Endothelial cell of umbilical vein (primary cell): ENCODE data around the gene ARFGAP3. TPM values are rescaled to one million over a fixed set of nuclear protein-coding genes. Genes with fewer than 3 reads are reported as not detected.
A peak's percentile ranks its signal among the peaks of the same experiment; 100 is the strongest.

Experiments
- BruUV-seq: library from RNA; stranded (reverse); fragments of 400-500 nt; replicated peaks from 2 replicates; lab custom pipeline; 2021; lab: Mats Ljungman, UMichigan
- CTCF ChIA-PET: fragments of 300-600, 350-600 bp; sonication (Branson Sonifier 250); formaldehyde crosslinking; loops from one replicate; lab custom pipeline; 2021; ENCODE audit warnings: antibody characterized with exemption, inconsistent platforms; lab: Charles Lee
- POLR2A ChIA-PET: fragments of 300-600, 350-600 bp; sonication (Branson Sonifier 250); formaldehyde crosslinking; loops from one replicate; lab custom pipeline; 2021; ENCODE audit warnings: antibody characterized with exemption, inconsistent platforms; lab: Charles Lee
- DNase-seq: peaks from one replicate; pipeline ENCODE4 v3.0.0-alpha.2; 2011; ENCODE audit warnings: low read depth, low spot score
- FAIRE-seq: peaks from 2 replicates; lab custom pipeline; 2011; peaks lifted over from hg19 to GRCh38; lab: Jason Lieb, UNC
- H2AFZ ChIP-seq: 2 replicates; pipeline ENCODE4 v1.6.0; 2012; ENCODE audit warnings: low read depth, low read length, control low read depth, inconsistent platforms
- H3K27ac ChIP-seq: 2 replicates; pipeline ENCODE4 v1.5.1; 2011; ENCODE audit warnings: low read depth, mild to moderate bottlenecking, control low read depth, low read length, moderate library complexity; ENCODE audit not compliant: insufficient read depth
- H3K27me3 ChIP-seq, 2 experiments: 2 replicates each; pipeline versions ENCODE4 v1.6.0 to v1.6.1; 2011; ENCODE audit warnings: low read length in 2 of 2, mixed read lengths in 1 of 2; ENCODE audit not compliant: control insufficient read depth in 2 of 2, insufficient read depth in 2 of 2
- H3K36me3 ChIP-seq, 2 experiments: 2 replicates in 1 of 2; 3 replicates in 1 of 2; pipeline ENCODE4 v1.5.1; 2011; ENCODE audit warnings: low read length in 2 of 2, mild to moderate bottlenecking in 1 of 2, moderate library complexity in 1 of 2; ENCODE audit not compliant: control insufficient read depth in 2 of 2, insufficient read depth in 2 of 2; ENCODE audit errors: extremely low read depth in 1 of 2
- H3K4me1 ChIP-seq: 3 replicates; pipeline ENCODE4 v1.5.1; 2011; ENCODE audit warnings: mild to moderate bottlenecking, low read length; ENCODE audit not compliant: control insufficient read depth, insufficient read depth; ENCODE audit errors: extremely low read depth
- H3K4me2 ChIP-seq: 2 replicates; pipeline ENCODE4 v1.6.1; 2011; ENCODE audit warnings: low read length, control low read depth, mixed read lengths; ENCODE audit not compliant: insufficient read depth
- H3K4me3 ChIP-seq, 3 experiments: fragments of 200-600 bp in 1 of 3; sonication (generic), shearing (Covaris generic) in 1 of 3; replicated peaks in 1 of 3; 2 replicates each; pipeline ENCODE4 v1.5.1; 2011 to 2016; ENCODE audit warnings: control low read depth in 3 of 3, low read length in 3 of 3, mild to moderate bottlenecking in 2 of 3, inconsistent platforms in 1 of 3, low read depth in 1 of 3, moderate library complexity in 1 of 3; ENCODE audit not compliant: insufficient read depth in 1 of 3
- H3K79me2 ChIP-seq: 2 replicates; pipeline ENCODE4 v1.6.0; 2012; ENCODE audit warnings: low read length, inconsistent platforms; ENCODE audit not compliant: control insufficient read depth, insufficient read depth
- H3K9ac ChIP-seq: replicated peaks from 2 replicates; pipeline ENCODE3; 2011; ENCODE audit warnings: low read length, control low read depth; ENCODE audit not compliant: insufficient read depth; ENCODE audit errors: extremely low read depth
- H3K9me1 ChIP-seq: replicated peaks from 3 replicates; pipeline ENCODE4 v1.6.0; 2011; ENCODE audit warnings: mild to moderate bottlenecking, low read length; ENCODE audit not compliant: control insufficient read depth, insufficient read depth; ENCODE audit errors: extremely low read depth
- H3K9me3 ChIP-seq: replicated peaks from 2 replicates; pipeline ENCODE4 v1.5.1; 2012; ENCODE audit warnings: low read length, inconsistent platforms; ENCODE audit not compliant: control insufficient read depth, insufficient read depth
- H4K20me1 ChIP-seq: replicated peaks from 2 replicates; pipeline ENCODE3; 2011; ENCODE audit warnings: mild to moderate bottlenecking, low read length; ENCODE audit not compliant: control insufficient read depth, insufficient read depth; ENCODE audit errors: extremely low read depth
- FOS ChIP-seq: IDR thresholded peaks from 2 replicates; pipeline ENCODE4 v1.6.1; 2011; ENCODE audit warnings: mild to moderate bottlenecking, low read length, moderate library complexity, borderline replicate concordance; ENCODE audit not compliant: insufficient read depth
- POLR2A ChIP-seq: IDR thresholded peaks from 2 replicates; pipeline ENCODE4 v1.6.1; 2012; ENCODE audit warnings: low read depth, mild to moderate bottlenecking, control low read depth, low read length
- dilution Hi-C: fragments of 300-500 bp; cut with MboI; formaldehyde crosslinking; loops from one replicate; pipeline ENCODE4 v1.15.0; 2019; ENCODE audit warnings: low sequenced_read_pairs; ENCODE audit not compliant: extremely low pct_ligation_motif_present
- intact Hi-C: fragments of 100-400 bp; cut with micrococcal nuclease; formaldehyde crosslinking; loops from one replicate; pipeline ENCODE4 v1.10.0; 2022
- polyA plus RNA-seq, 4 experiments: library from polyadenylated mRNA; depleted of rRNA in 3 of 4; stranded (reverse) in 3 of 4; unstranded in 1 of 4; fragments of >200 nt; gene quantifications; 2 replicates each; pipeline versions ENCODE4 v1.2.1 to v1.2.3, GENCODE V29; 2011 to 2012; ENCODE audit warnings: missing spikeins in 1 of 4
- small RNA-seq: library from RNA; depleted of rRNA; stranded (forward); fragments of <200 nt; gene quantifications from one replicate; pipeline ENCODE3, GENCODE V24; 2012; ENCODE audit warnings: low replicate concordance, low read depth; ENCODE audit not compliant: insufficient read depth, insufficient read length
- total RNA-seq: library from RNA; stranded (reverse); gene quantifications from 2 replicates; pipeline ENCODE4 v1.2.3, GENCODE V29; 2021

The ARFGAP3 gene
- total and polyA plus RNA-seq, 2 donors (not counting 3 experiments of a cell fraction or from before 2014, with no cell fraction given): 29.1 to 33.4 TPM

DNA sequence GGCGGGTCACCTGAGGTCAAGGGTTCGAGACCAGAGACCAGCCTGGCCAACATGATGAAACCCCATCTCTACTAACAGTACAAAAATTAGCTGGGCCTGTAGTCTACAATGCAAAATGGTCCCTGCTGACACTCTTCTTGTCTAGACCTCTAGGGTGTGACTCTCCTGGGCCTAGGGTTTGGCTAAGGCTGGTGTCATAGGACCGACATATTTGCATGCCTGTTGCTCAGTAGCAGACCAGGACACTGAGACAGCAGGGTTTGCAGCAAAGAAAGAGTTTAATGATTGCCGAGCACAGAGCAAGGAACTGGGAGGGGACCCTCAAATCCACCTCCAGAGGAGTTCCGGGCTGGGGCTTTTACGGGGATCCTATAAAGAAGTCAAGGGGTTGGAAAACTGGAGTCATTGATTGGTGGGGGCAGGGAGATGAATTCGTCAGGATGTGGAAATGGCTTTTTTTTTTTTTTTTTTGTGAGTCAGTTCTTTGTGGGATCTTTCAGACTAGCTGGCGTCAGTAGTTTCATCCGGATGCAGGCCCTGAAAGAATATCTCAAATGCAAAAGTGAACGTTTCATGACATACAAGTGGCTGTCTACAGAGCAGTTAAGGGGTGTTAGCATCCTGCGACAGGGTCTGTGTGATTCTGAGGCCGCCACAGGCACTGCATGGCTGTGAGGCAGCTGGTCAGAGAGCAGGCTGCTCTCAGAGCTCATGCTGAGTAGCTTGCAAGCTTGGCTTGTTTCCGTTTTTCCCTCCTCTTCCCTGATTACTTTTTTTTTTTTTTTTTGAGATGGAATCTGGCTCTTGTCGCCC is 109.2 kb downstream of the ARFGAP3 start:
- Histone ChIP-seq H3K36me3 (no peaks in the 10 kb centered on the region), H4K20me1 (no peaks in the 10 kb centered on the region), H3K9me1 (no peaks in the 10 kb centered on the region), H3K4me3 (no peak overlapping the region), H3K27ac (peak overlapping the region; percentile 66), H3K9ac (peak overlapping the region; percentile 1), H3K4me1 (peaks cover 12% of the 10 kb centered on the region), H3K9me3 (no peaks in the 10 kb centered on the region), H2AFZ (peak overlapping the region; percentile 53), H3K4me2 (no peak overlapping the region), H3K27me3 (no peaks in the 10 kb centered on the region), H3K79me2 (no peaks in the 10 kb centered on the region)
- POLR2A ChIA-PET: no interaction called here
- BruUV-seq: no TSS peak
- CTCF ChIA-PET: no interaction called here
- dilution Hi-C loops (no loop called here), intact Hi-C loops (no loop called here)
- FAIRE-seq: peak; percentile 88
- DNase-seq: peak; percentile 48
- TF ChIP-seq POLR2A: no peak
- TF ChIP-seq FOS: peak; percentile 23

Small RNAs within 50 kb of the gene (small RNA-seq; reads per million reads assigned to genes)
- gene RF00019: not detected

Other genes starting within 250 kb of the ARFGAP3 start
- gene POLDIP3, start 242.4 kb downstream of the ARFGAP3 start, total RNA-seq: 46.6 and 60.4 TPM in 2 replicates
- 29.3 and 29.5 TPM in 2 replicates for gene POLDIP3, start 242.4 kb downstream of the ARFGAP3 start, polyA plus RNA-seq
- 1.0 and 1.2 TPM in 2 replicates for gene ATP5MGL, start 216.7 kb downstream of the ARFGAP3 start, total RNA-seq
- gene ATP5MGL, start 216.7 kb downstream of the ARFGAP3 start, polyA plus RNA-seq: 0.11 TPM in 1 of 2 replicates, not detected in the other
- gene CYB5R3, start 207.9 kb downstream of the ARFGAP3 start, total RNA-seq: 217 and 232 TPM in 2 replicates
- 263 and 329 TPM in 2 replicates for gene CYB5R3, start 207.9 kb downstream of the ARFGAP3 start, polyA plus RNA-seq
- 18.8 and 20.7 TPM in 2 replicates for gene A4GALT, start 136.4 kb downstream of the ARFGAP3 start, total RNA-seq
- 5.4 and 8.7 TPM in 2 replicates for gene A4GALT, start 136.4 kb downstream of the ARFGAP3 start, polyA plus RNA-seq
- 63.9 and 64.5 TPM in 2 replicates for gene PACSIN2, start 157.9 kb upstream of the ARFGAP3 start, total RNA-seq
- gene PACSIN2, start 157.9 kb upstream of the ARFGAP3 start, polyA plus RNA-seq: 37.7 and 46.2 TPM in 2 replicates
- 9.0 and 11.2 TPM in 2 replicates for gene TTLL1, start 232.1 kb upstream of the ARFGAP3 start, total RNA-seq
- gene TTLL1, start 232.1 kb upstream of the ARFGAP3 start, polyA plus RNA-seq: 16.3 and 17.0 TPM in 2 replicates